GM21381 (cell line): ENCODE results near the gene EIF3L.
A peak's percentile ranks its signal among the peaks of the same experiment; 100 is the strongest.

Experiments
- ATAC-seq: cut with Tn5 transposase; IDR thresholded peaks from one replicate; pipeline ENCODE4 v1.9.1; 2021; ENCODE audit warnings: mild to moderate bottlenecking, moderate library complexity; ENCODE audit not compliant: unreplicated experiment

Gene EIF3L

DNA sequence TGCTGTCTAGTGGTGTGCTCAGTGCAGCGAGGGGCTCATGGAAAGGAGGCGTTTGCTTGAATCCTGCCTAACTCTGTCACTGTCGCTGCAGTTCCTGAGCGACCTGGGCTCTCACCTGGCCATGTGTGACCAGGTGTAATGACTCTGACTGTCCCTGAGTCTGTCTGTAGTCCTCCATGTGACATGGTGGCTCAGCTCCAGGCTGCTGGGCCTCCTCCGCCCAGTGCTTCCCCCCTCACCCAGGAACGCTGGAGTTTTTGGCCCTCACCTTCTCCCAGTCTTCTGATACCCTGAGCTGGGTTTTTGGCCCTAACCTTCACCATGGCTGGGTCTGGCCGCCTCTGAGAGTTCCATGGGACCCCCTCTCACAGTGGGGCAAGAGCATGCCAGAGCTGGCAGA is 77.1 kb downstream of the EIF3L start:
- ATAC-seq = no peak

DNA sequence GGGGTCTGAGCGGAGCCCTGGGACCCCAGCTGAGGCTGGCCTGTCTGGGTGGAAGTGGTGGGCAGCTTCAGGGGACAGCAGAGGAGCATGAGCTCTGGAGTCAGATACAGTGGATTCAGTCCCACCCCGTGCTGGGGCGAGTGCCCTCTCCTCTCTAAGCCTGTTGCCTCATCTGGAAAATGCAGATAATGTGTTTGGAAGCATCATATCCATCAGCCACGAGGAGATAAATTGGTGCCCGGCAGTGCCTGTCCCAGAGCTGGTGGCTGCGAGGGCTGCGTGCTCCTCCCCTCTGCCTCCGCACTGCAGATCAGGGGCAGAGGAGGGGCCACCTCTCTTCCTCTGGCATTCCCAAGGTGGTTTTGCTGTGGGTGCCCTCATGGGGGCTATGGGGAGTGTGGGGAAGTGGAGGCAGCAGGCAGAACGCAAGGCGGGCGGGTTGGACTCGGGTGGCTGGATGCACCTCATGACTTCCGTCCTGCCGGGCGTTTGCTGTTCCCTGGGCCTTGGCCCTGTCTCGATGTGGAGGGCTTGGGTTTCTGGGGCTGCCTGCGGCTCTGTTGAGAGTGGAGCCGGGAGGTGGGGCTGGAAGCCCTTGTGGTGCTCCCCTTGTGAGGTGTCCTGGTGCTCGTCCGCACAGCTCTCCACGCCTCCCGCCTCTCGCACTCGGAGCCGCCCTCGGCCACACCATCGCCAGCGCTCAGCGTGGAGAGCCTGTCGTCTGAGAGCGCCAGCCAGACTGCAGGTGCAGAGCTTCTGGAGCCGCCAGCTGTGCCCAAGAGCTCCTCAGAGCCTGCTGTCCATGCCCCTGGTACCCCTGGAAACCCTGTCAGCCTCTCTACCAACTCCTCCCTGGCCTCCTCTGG is 77.8 kb downstream of the EIF3L start:
- ATAC-seq = no peak

DNA sequence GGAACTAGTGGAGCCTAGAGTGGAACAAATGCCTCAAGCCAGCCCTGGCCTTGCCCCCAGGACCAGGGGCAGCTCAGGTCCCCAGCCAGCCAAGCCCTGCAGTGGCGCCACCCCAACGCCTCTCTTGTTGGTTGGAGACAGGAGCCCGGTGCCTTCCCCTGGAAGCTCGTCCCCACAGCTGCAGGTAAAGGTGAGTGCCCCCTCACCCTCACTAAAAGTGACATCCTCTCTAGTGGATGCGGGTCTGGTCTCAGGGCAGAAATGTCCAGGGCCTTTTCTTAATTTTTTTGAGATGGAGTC is 78.4 kb downstream of the EIF3L start:
- ATAC-seq = no peak

GRCh38 chr22:37929390-37929789 is 80.2 kb downstream of the EIF3L start:
- no peak for ATAC-seq

DNA sequence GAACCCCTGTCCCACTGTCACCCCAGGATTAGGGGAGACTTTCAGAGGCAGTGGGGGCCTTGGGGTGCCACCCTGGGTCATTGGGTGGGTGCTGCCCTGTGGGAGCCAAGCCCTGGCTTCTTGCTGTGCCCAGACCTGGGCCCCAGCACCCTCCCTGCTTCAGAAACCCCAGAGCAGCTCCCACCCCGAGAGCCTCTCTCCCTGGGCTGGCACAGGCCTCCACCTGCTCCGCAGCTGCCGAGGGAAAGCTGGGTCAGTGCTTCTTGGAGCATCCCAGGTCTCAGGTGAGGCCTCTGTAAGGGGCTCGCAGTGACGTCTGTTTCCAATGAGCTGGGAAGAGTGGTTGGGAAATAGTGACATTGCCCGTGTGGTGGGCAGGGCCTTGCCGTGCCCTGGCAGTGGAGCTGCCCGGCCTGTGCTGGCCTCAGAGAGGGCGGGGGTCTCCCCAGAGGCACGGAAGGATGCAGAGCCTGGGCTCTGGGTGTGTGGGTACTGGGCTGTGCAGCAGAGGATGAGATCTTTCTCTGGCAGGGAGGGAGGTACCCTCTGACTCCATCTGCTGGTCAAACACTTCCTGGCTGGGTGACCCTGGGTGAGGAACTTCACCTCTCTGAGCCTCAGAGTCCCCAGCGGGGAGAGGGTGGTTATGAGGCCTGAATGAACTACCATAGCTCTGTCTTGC is 81.2 kb downstream of the EIF3L start:
- ATAC-seq = no peak

DNA sequence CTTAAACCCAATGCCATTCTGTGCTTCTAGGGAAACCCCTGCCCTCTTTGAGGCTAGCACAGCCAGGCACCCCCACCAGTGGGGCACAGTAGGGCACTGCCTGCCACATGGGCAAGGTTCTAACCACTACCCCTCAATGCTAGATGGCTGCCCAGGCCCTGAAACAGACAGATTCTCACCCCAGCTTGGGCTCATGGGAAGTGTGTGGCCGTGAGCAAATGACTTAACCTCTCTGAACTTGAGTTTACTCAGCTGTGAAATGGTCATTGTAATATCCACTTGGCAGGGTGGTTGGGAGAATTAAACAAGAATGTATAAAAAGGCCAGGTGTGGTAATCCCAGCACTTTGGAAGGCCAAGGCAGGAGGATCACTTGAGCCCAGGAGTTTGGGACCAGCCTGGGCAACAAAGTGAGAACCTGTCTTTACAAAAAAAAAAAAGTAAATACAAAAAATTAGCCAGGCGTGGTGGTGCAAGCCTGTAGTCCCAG is 81.8 kb downstream of the EIF3L start:
- no peak for ATAC-seq

GRCh38 chr22:37931893-37932389 is 82.7 kb downstream of the EIF3L start:
- no peak for ATAC-seq

- ATAC-seq = no peak
Measured at GRCh38 chr22:37932401-37932800, 83.2 kb downstream of the EIF3L start.

GRCh38 chr22:37932821-37933578 is 83.8 kb downstream of the EIF3L start:
- no peak for ATAC-seq

- ATAC-seq = peak; percentile 74
Measured at GRCh38 chr22:37933711-37934376, 84.6 kb downstream of the EIF3L start.
